ENCODE measurements around the gene NR2E3.

The NR2E3 gene

DNA sequence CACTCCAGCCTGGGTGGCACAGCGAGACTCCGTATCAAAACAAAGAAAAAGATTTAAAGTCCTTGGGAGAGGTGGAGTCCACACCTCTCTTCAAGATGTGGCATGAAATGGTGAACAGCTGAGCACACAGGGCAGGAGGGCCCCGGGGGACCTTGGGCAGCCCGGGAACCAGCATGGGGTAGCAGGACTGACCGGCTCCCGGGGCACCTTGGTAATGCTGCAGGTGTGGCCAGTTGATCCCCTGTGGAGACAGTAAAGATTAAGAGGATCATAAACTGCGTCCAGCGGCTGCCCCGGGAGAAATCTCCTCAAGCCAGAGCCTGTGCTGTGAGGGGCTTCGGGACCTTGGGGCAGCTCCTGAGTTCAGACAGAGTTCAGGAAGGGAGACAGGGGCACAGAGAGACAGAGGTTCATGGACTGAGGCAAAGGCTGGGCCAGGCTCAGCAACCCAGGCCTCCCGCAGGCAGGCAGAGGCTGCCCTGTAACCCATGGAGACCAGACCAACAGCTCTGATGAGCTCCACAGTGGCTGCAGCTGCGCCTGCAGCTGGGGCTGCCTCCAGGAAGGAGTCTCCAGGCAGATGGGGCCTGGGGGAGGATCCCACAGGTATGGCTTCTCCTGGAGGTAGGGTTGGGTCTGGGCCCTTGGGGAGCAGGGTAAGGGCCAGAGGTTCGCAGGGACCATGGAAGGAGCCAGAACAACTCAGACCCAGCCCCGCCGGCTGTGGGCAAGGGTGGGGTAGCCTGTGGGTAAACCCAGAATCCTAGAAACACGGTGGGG is at the start of gene NR2E3:
Gene NR2E3 (plus strand): TSS at position 299 of the 780 bp plus-strand sequence. CDS start 190 bp downstream, at position 489.
- no peak for DNase-seq (ENCODE audit: low read depth in 2 of 2)

- DNase-seq (ENCODE audit: low read depth in 2 of 2): no peak
Observed at GRCh38 chr15:71760852-71761251, 49.5 kb upstream of the NR2E3 start.

GRCh38 chr15:71761649-71762048 is 48.7 kb upstream of the NR2E3 start:
- no peak for DNase-seq (ENCODE audit: low read depth in 2 of 2)

DNA sequence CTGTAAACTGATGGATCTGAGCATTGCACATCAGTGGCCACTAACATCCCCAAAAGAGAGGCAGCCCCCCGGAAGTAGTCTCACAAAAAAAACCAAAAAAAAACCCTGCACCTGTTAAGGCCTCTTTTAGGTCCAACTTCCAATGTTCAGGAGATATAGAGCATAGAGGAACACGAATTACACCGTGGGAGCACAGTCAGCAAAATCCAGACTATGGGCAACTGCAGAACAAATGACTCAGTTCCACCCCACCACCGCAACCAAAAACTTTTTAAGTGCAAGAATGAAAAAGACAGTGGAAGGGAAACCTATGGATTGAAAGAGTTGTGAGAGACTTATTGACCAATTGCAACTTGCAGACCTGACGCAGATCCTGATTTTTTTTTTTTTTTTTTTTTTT is 42.2 kb upstream of the NR2E3 start:
- DNase-seq (ENCODE audit: low read depth in 2 of 2): no peak

- no peak for DNase-seq (ENCODE audit: low read depth in 2 of 2)
Observed at GRCh38 chr15:71773206-71773859, 37.0 kb upstream of the NR2E3 start.

DNA sequence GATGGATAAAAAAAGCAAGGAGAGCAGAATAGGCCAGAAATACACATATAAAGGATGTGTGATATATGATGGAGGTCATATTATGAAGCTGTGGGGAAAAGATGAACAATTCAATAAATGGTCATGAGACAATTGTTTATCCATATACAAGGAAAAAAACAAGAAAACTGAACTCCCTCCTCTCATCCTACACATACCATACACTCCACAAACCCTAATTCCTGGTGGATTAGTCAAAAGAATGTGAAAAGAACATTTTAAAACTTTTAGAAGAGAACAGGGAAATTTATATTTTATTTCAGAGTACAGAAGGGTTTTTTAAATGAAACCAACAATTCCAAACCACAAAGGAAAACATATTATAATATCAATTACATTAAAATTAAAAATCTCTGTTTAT is 34.5 kb upstream of the NR2E3 start:
- DNase-seq (ENCODE audit: low read depth in 2 of 2): no peak

DNA sequence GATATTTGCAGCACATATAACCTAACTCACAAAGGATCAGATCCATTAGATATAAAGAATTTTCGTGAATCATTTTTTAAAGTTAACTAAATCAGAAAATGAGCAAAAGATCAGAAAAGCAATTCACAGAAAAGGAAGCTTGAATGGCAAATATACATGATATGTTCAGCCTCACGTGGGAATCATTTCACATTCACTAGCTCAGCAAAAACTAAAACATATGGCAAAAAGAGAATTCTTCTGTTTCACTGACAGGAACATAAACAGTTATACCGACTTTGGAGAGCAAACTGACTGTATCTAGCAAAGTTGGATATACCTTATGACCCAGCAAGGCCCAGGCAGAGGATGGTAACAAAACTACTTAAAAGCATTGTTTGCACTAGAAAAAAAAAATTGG is 34.0 kb upstream of the NR2E3 start:
- DNase-seq (ENCODE audit: low read depth in 2 of 2): no peak

GRCh38 chr15:71777216-71777943 is 33.0 kb upstream of the NR2E3 start:
- DNase-seq (ENCODE audit: low read depth in 2 of 2): no peak

- no peak for DNase-seq (ENCODE audit: low read depth in 2 of 2)
Observed at GRCh38 chr15:71779073-71779797, 31.1 kb upstream of the NR2E3 start.

DNA sequence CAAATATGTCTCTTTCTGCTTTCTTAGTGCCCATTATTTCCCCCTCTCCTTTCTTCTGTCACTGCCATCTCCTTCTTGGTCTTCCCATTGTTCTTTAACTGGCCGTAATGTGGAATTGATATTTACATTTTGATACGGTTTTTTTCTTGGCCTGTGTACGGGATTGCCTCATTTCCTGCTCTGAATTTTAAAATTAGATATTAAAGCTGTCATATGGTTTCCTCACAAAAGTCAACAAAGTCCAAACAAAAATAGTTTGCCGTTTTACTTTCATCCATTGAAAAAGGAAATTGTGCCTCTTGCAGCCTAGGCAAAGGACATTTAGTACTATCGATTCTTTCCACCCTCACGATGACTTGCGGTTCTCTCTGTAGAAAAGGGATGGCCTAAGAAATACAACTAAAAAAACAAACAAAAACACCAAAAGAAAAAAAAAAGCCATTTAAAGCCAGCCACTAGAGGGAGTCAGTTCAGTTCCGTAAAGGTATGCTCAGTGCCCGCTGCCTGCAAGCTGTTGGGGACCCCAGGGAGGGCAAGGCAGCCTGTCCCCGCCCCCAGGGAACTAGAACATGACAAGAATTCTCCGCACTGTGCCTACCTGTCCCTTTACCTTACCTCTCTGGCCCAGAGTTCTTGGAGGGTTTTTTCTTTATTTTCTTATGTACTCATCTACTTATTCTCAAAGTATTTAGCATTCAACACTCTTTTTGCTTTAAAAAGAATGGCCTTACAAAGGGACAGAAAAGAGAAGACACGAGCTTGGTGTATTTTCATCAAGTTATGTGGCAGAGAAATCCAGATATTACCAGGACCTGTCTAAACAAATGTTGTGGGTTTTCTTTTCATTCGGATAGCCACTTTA is 30.0 kb upstream of the NR2E3 start:
- no peak for DNase-seq (ENCODE audit: low read depth in 2 of 2)

GRCh38 chr15:71781179-71781964 is 29.0 kb upstream of the NR2E3 start:
- no peak for DNase-seq (ENCODE audit: low read depth in 2 of 2)

GRCh38 chr15:71781965-71782265 is 28.4 kb upstream of the NR2E3 start:
- DNase-seq (ENCODE audit: low read depth in 2 of 2): no peak

DNA sequence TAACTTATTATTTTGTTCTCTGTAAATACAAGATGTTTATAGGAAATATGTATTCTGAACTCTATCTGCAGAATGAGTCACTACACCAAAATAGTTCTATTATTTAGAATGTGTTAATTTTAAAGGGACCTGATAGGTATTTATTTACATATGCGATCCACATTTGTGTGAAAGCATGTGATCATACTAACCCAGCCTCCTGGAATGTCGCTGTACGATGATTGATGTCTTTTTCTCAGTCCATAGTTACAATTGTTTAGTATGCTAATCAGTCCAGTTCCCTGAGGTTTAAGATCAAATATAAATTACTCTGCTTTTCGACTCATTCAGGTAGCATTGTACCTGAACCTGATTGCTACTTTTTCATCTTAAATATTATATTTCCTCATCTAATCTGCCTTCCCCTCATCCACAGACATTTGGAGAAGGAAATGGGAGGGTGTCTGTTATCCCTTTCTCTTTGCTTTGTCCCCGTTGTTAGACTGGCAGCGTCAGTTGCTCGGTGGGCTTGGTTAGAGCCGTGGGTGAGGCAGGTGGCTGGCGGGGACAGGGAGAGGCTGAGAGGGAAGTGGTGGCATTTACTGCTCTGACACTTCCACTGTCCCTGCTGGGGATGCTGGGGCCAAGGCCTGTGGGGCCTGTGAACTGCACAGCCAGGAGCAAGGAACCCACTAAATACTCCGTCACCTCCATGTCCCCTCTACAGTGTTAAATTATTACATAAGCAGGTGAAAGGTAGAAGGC is 27.8 kb upstream of the NR2E3 start:
- DNase-seq (ENCODE audit: low read depth in 2 of 2): no peak

- no peak for DNase-seq (ENCODE audit: low read depth in 2 of 2)
Observed at GRCh38 chr15:71784719-71785118, 25.6 kb upstream of the NR2E3 start.

- DNase-seq (ENCODE audit: low read depth in 2 of 2): no peak
Observed at GRCh38 chr15:71785996-71786395, 24.4 kb upstream of the NR2E3 start.

DNA sequence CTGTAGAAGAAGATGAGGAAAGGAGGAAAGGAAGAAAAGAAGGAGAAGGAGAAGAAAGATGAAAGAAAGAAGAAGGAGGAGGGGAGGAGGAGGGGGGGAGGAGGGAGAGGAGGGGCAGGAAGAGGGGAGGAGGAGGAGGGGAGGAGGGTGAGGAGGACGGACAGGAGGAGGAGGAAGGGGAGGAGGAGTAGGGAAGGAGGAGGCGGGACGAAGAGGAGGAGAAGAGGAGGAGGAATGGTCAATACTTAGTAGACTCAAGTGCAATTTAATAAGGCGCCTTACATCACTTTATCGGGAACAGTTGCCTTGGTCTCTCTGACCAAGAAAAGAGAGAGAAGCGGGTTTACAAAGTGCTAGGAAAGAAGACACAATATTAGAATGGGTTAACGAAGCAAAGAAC is 23.7 kb upstream of the NR2E3 start:
- DNase-seq (ENCODE audit: low read depth in 2 of 2): no peak

DNA sequence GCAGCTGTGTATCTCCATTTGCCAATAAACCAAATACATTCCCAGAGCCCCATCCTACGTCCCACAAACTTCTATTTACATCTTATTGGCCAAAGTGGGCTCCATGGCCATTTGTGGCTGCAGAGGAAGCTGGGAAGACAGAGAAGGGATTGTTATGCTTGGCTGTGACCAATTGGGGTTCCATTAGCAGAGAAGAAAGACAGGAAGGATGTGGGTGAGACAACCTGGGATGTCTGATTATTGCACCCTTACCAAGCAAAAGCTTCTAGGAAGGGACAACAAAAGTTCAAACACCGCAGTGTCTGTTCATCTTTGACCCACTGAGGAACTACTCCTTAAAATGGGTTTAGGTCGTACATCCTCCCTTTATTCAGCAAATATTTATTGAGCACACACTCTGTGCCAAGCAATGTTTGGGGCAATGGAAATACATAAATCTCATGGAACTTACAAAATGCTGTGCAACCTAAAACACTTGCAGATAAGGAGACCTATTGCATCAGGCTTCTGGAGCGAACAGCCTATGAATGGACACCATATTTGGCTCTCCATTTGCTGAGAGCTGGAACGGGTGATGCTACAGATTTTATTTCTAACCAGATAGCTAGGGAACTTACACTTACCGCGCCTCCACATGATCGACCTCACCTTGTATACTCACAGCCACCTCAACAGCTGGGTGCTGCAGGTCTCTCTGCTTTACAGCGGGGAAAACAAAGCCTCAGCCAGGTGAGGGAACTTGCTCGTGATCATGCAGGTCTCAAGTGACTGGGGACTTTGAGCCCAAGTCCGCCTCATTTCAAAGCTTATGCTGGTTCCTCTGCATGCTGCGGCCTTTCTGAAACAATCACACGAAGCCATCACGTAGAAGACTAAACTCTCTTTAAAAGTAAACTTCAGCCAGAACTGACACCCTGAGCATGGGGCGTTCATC is 21.4 kb upstream of the NR2E3 start:
- no peak for DNase-seq (ENCODE audit: low read depth in 2 of 2)

- DNase-seq (ENCODE audit: low read depth in 2 of 2): no peak
Observed at GRCh38 chr15:71789616-71790015, 20.7 kb upstream of the NR2E3 start.

DNA sequence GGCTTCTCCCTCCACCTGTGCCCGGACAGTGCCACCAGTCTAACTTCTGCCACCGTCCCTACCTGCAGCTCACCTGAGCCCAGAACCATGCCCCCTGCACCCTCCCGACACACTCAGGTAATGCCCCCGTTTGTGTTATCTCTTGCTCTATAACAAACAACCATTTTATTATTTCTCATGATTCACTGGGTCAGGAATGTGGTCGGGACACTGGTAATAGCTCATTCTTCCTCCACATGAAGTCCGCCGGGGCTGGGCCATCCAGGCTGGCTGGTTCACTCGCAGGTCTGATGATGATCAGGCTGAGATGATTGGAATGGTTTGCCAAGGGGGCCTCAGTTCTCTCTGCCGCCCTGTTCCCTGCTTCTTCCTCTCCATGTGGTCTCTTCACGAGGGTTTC is 20.3 kb upstream of the NR2E3 start:
- DNase-seq (ENCODE audit: low read depth in 2 of 2): no peak
